Endothelial cell of umbilical vein (primary cell): ENCODE results near the gene DCDC1. TPM values are rescaled to one million over a fixed set of nuclear protein-coding genes. Genes with fewer than 3 reads are reported as not detected.

ENCODE experiments used
- BruUV-seq: library from RNA; stranded (reverse); fragments of 400-500 nt; replicated peaks from 2 replicates; lab custom pipeline; 2021; lab: Mats Ljungman, UMichigan
- CTCF ChIA-PET: fragments of 300-600, 350-600 bp; sonication (Branson Sonifier 250); formaldehyde crosslinking; loops from one replicate; lab custom pipeline; 2021; ENCODE audit warnings: antibody characterized with exemption, inconsistent platforms; lab: Charles Lee
- POLR2A ChIA-PET: fragments of 300-600, 350-600 bp; sonication (Branson Sonifier 250); formaldehyde crosslinking; loops from one replicate; lab custom pipeline; 2021; ENCODE audit warnings: antibody characterized with exemption, inconsistent platforms; lab: Charles Lee
- DNase-seq: peaks from one replicate; pipeline ENCODE4 v3.0.0-alpha.2; 2011; ENCODE audit warnings: low read depth, low spot score
- FAIRE-seq: peaks from 2 replicates; lab custom pipeline; 2011; peaks lifted over from hg19 to GRCh38; lab: Jason Lieb, UNC
- H2AFZ ChIP-seq: 2 replicates; pipeline ENCODE4 v1.6.0; 2012; ENCODE audit warnings: low read depth, low read length, control low read depth, inconsistent platforms
- H3K27ac ChIP-seq: 2 replicates; pipeline ENCODE4 v1.5.1; 2011; ENCODE audit warnings: low read depth, mild to moderate bottlenecking, control low read depth, low read length, moderate library complexity; ENCODE audit not compliant: insufficient read depth
- H3K27me3 ChIP-seq, 2 experiments: 2 replicates each; pipeline versions ENCODE4 v1.6.0 to v1.6.1; 2011; ENCODE audit warnings: low read length in 2 of 2, mixed read lengths in 1 of 2; ENCODE audit not compliant: control insufficient read depth in 2 of 2, insufficient read depth in 2 of 2
- H3K36me3 ChIP-seq, 2 experiments: 2 replicates in 1 of 2; 3 replicates in 1 of 2; pipeline ENCODE4 v1.5.1; 2011; ENCODE audit warnings: low read length in 2 of 2, mild to moderate bottlenecking in 1 of 2, moderate library complexity in 1 of 2; ENCODE audit not compliant: control insufficient read depth in 2 of 2, insufficient read depth in 2 of 2; ENCODE audit errors: extremely low read depth in 1 of 2
- H3K4me1 ChIP-seq: 3 replicates; pipeline ENCODE4 v1.5.1; 2011; ENCODE audit warnings: mild to moderate bottlenecking, low read length; ENCODE audit not compliant: control insufficient read depth, insufficient read depth; ENCODE audit errors: extremely low read depth
- H3K4me2 ChIP-seq: 2 replicates; pipeline ENCODE4 v1.6.1; 2011; ENCODE audit warnings: low read length, control low read depth, mixed read lengths; ENCODE audit not compliant: insufficient read depth
- H3K4me3 ChIP-seq, 3 experiments: fragments of 200-600 bp in 1 of 3; sonication (generic), shearing (Covaris generic) in 1 of 3; replicated peaks in 1 of 3; 2 replicates each; pipeline ENCODE4 v1.5.1; 2011 to 2016; ENCODE audit warnings: control low read depth in 3 of 3, low read length in 3 of 3, mild to moderate bottlenecking in 2 of 3, inconsistent platforms in 1 of 3, low read depth in 1 of 3, moderate library complexity in 1 of 3; ENCODE audit not compliant: insufficient read depth in 1 of 3
- H3K79me2 ChIP-seq: 2 replicates; pipeline ENCODE4 v1.6.0; 2012; ENCODE audit warnings: low read length, inconsistent platforms; ENCODE audit not compliant: control insufficient read depth, insufficient read depth
- H3K9ac ChIP-seq: replicated peaks from 2 replicates; pipeline ENCODE3; 2011; ENCODE audit warnings: low read length, control low read depth; ENCODE audit not compliant: insufficient read depth; ENCODE audit errors: extremely low read depth
- H3K9me1 ChIP-seq: replicated peaks from 3 replicates; pipeline ENCODE4 v1.6.0; 2011; ENCODE audit warnings: mild to moderate bottlenecking, low read length; ENCODE audit not compliant: control insufficient read depth, insufficient read depth; ENCODE audit errors: extremely low read depth
- H3K9me3 ChIP-seq: replicated peaks from 2 replicates; pipeline ENCODE4 v1.5.1; 2012; ENCODE audit warnings: low read length, inconsistent platforms; ENCODE audit not compliant: control insufficient read depth, insufficient read depth
- H4K20me1 ChIP-seq: replicated peaks from 2 replicates; pipeline ENCODE3; 2011; ENCODE audit warnings: mild to moderate bottlenecking, low read length; ENCODE audit not compliant: control insufficient read depth, insufficient read depth; ENCODE audit errors: extremely low read depth
- EZH2 ChIP-seq: IDR thresholded peaks from 2 replicates; pipeline ENCODE4 v1.6.1; 2012; ENCODE audit warnings: borderline replicate concordance, low read depth, mild to moderate bottlenecking, moderate library complexity, low read length, inconsistent platforms; ENCODE audit not compliant: severe bottlenecking
- FOS ChIP-seq: IDR thresholded peaks from 2 replicates; pipeline ENCODE4 v1.6.1; 2011; ENCODE audit warnings: mild to moderate bottlenecking, low read length, moderate library complexity, borderline replicate concordance; ENCODE audit not compliant: insufficient read depth
- GATA2 ChIP-seq: IDR thresholded peaks from 2 replicates; pipeline ENCODE4 v1.7.0; 2011; ENCODE audit warnings: low read depth, mild to moderate bottlenecking, moderate library complexity, mixed read lengths, low read length; ENCODE audit not compliant: insufficient read length, insufficient read depth
- JUN ChIP-seq: IDR thresholded peaks from 2 replicates; pipeline ENCODE4 v1.6.1; 2011; ENCODE audit warnings: borderline replicate concordance, low read depth; ENCODE audit not compliant: insufficient read length, insufficient read depth
- MYC ChIP-seq: IDR thresholded peaks from one replicate; pipeline ENCODE4 v1.6.1; 2011; ENCODE audit warnings: mild to moderate bottlenecking, low read depth, low read length
- POLR2A ChIP-seq: IDR thresholded peaks from 2 replicates; pipeline ENCODE4 v1.6.1; 2012; ENCODE audit warnings: low read depth, mild to moderate bottlenecking, control low read depth, low read length
- POLR2AphosphoS5 ChIP-seq: IDR thresholded peaks from 2 replicates; pipeline ENCODE4 v1.6.1; 2012; ENCODE audit warnings: low read depth, mild to moderate bottlenecking, control low read depth, low read length, moderate library complexity; ENCODE audit not compliant: insufficient read depth
- dilution Hi-C: fragments of 300-500 bp; cut with MboI; formaldehyde crosslinking; loops from one replicate; pipeline ENCODE4 v1.15.0; 2019; ENCODE audit warnings: low sequenced_read_pairs; ENCODE audit not compliant: extremely low pct_ligation_motif_present
- intact Hi-C: fragments of 100-400 bp; cut with micrococcal nuclease; formaldehyde crosslinking; loops from one replicate; pipeline ENCODE4 v1.10.0; 2022
- polyA plus RNA-seq, 4 experiments: library from polyadenylated mRNA; depleted of rRNA in 3 of 4; stranded (reverse) in 3 of 4; unstranded in 1 of 4; fragments of >200 nt; gene quantifications; 2 replicates each; pipeline versions ENCODE4 v1.2.1 to v1.2.3, GENCODE V29; 2011 to 2012; ENCODE audit warnings: missing spikeins in 1 of 4
- total RNA-seq: library from RNA; stranded (reverse); gene quantifications from 2 replicates; pipeline ENCODE4 v1.2.3, GENCODE V29; 2021
- TF ChIP-seq, protein P1 (sequence below), 2 donors: IDR thresholded peaks; 1 replicate in 1 of 2; 2 replicates in 1 of 2; pipeline ENCODE4 v1.5.1; 2011; ENCODE audit warnings: low read length in 2 of 2, mild to moderate bottlenecking in 2 of 2, moderate library complexity in 2 of 2, control low read depth in 1 of 2, inconsistent platforms in 1 of 2, low read depth in 1 of 2; ENCODE audit not compliant: insufficient read depth in 1 of 2; ENCODE audit errors: extremely low read depth in 1 of 2
- TF ChIP-seq, protein P2 (sequence below): IDR thresholded peaks from 2 replicates; pipeline ENCODE4 v1.6.1; 2011; ENCODE audit not compliant: insufficient read depth, insufficient read length

DCDC1 gene
- total and polyA plus RNA-seq, 2 donors (not counting 3 experiments of a cell fraction or from before 2014, with no cell fraction given) = 0.04 TPM; not detected in 1

DNA sequence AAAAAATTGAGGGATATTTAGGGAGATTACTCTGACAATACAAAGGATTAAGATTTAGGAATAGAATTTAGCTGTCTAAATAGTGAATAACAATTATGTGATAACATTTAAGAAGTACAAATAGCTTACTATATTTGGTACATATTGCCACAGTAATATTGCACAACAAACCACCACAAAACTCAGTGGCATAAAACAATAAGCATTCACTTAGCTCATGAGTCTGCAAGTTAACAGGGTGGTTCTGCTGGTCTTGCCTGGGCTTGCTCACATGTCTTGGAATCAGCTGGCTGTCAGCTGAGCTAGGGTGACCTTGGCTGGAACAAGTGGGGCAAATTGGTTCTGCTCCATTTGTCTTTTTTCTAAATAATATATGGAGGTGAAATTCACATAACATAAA is 115.1 kb downstream of the DCDC1 start:
- Histone ChIP-seq H3K9me1 (no peaks in the 10 kb centered on the region), H4K20me1 (no peaks in the 10 kb centered on the region), H3K79me2 (no peaks in the 10 kb centered on the region), H3K4me3 (no peak overlapping the region), H3K4me1 (no peaks in the 10 kb centered on the region), H3K36me3 (no peaks in the 10 kb centered on the region), H3K27ac (no peak overlapping the region), H3K27me3 (peaks cover 0 to under 1% of the 10 kb centered on the region in 2 experiments), H2AFZ (no peak overlapping the region), H3K9me3 (no peaks in the 10 kb centered on the region), H3K4me2 (no peak overlapping the region), H3K9ac (no peak overlapping the region)
- dilution Hi-C loops (no loop called here), intact Hi-C loops (no loop called here)
- BruUV-seq = no TSS peak
- ChIA-PET POLR2A (no interaction called here), CTCF (interaction anchor here (1.0 to 4.3 kb wide), 3 partner anchors 8 to 16 kb away, joined by 3 to 24 read pairs (median 7); no protein-coding TSS in a partner anchor)
- no peak for DNase-seq
- no peak for TF ChIP-seq POLR2A
- TF ChIP-seq, protein P1, sequence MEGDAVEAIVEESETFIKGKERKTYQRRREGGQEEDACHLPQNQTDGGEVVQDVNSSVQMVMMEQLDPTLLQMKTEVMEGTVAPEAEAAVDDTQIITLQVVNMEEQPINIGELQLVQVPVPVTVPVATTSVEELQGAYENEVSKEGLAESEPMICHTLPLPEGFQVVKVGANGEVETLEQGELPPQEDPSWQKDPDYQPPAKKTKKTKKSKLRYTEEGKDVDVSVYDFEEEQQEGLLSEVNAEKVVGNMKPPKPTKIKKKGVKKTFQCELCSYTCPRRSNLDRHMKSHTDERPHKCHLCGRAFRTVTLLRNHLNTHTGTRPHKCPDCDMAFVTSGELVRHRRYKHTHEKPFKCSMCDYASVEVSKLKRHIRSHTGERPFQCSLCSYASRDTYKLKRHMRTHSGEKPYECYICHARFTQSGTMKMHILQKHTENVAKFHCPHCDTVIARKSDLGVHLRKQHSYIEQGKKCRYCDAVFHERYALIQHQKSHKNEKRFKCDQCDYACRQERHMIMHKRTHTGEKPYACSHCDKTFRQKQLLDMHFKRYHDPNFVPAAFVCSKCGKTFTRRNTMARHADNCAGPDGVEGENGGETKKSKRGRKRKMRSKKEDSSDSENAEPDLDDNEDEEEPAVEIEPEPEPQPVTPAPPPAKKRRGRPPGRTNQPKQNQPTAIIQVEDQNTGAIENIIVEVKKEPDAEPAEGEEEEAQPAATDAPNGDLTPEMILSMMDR (IDR thresholded peaks at IDR 0.05; ENCODE audit: extremely low read depth in 1 of 2, insufficient read depth in 1 of 2, low read depth in 1 of 2, low read length in 2 of 2) = no peak
- TF ChIP-seq EZH2 = no peak
- no peak for TF ChIP-seq MYC
- TF ChIP-seq POLR2AphosphoS5 = no peak
- TF ChIP-seq, protein P2, sequence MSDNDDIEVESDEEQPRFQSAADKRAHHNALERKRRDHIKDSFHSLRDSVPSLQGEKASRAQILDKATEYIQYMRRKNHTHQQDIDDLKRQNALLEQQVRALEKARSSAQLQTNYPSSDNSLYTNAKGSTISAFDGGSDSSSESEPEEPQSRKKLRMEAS = no peak
- TF ChIP-seq FOS = no peak
- TF ChIP-seq GATA2 = no peak
- TF ChIP-seq JUN = no peak
- no peak for FAIRE-seq
